Adrenal gland (tissue), 12 donors: ENCODE data around the gene ZBTB42. TPM values are rescaled to one million over a fixed set of nuclear protein-coding genes. Genes with fewer than 3 reads are reported as not detected.

ENCODE experiments used
- DNase-seq, 7 donors: peaks; one replicate each; pipeline ENCODE4 v3.0.0-alpha.2; 2019 to 2020
- H3K27ac ChIP-seq, 5 donors: fragments of 200-600 bp; sonication (generic) in 4 of 5; 1 replicate in 3 of 5; 2 replicates in 2 of 5; pipeline versions ENCODE4 v1.5.1 to v1.8.0; 2016 to 2020; ENCODE audit warnings: mild to moderate bottlenecking in 1 of 5
- H3K27me3 ChIP-seq: fragments of 200-600 bp; 2 replicates; pipeline ENCODE4 v1.8.0; 2021
- H3K36me3 ChIP-seq, 2 donors: fragments of 200-600 bp; replicated peaks in 1 of 2; 1 replicate in 1 of 2; 2 replicates in 1 of 2; pipeline versions ENCODE4 v1.5.1 to v1.8.0; 2018 to 2022
- H3K4me1 ChIP-seq, 2 donors: fragments of 200-600 bp; replicated peaks in 1 of 2; 1 replicate in 1 of 2; 2 replicates in 1 of 2; pipeline versions ENCODE4 v1.5.1 to v1.8.0; 2018 to 2021
- H3K4me3 ChIP-seq, 4 donors: fragments of 200-600 bp; sonication (generic) in 3 of 4; one replicate each; pipeline ENCODE4 v1.5.1; 2016 to 2018
- H3K9me3 ChIP-seq, 3 donors: fragments of 200-600 bp; sonication (generic) in 1 of 3; replicated peaks in 1 of 3; 1 replicate in 2 of 3; 2 replicates in 1 of 3; pipeline versions ENCODE4 v1.5.1 to v1.8.0; 2016 to 2021
- CTCF ChIP-seq, 6 experiments: fragments of 450-650 bp in 4 of 6; fragments of 200-600 bp in 2 of 6; sonication (generic) in 1 of 6; IDR thresholded peaks; 1 replicate in 5 of 6; 2 replicates in 1 of 6; pipeline versions ENCODE4 v1.5.1 to v1.8.0; 2016 to 2021; ENCODE audit warnings: antibody characterized with exemption in 6 of 6, mild to moderate bottlenecking in 2 of 6, moderate library complexity in 1 of 6
- POLR2A ChIP-seq, 2 donors: fragments of 450-650 bp; IDR thresholded peaks; one replicate each; pipeline ENCODE4 v1.6.1; 2017; ENCODE audit warnings: antibody characterized with exemption in 2 of 2, mild to moderate bottlenecking in 2 of 2, moderate library complexity in 1 of 2
- WGBS, 4 donors: extraction: QIAGEN DNeasy Blood & Tissue Kit in 2 of 4; methylation state at CpG; one replicate each; pipeline versions ENCODE4 v1.1.5 to v1.1.7; 2013 to 2017; 5-methylcytosine and 5-hydroxymethylcytosine counted together
- intact Hi-C, 2 donors: fragments of 100-400 bp; cut with DNase I; formaldehyde crosslinking; loops; one replicate each; pipeline versions ENCODE4 v1.14.1 to v1.15.0; 2022 to 2023
- polyA plus RNA-seq, 3 donors: library from polyadenylated mRNA; stranded (reverse); fragments of 200-250 nt in 2 of 3; fragments of 350-450 nt in 1 of 3; fragmentation: Illumina TruSeq in 1 of 3; extraction: RNeasy Lipid Tissue Mini Kit (QIAGEN cat#74804) in 1 of 3; gene quantifications; one replicate each; pipeline ENCODE4 v1.2.3, GENCODE V29; 2013 to 2014
- total RNA-seq, 9 donors: library from RNA; depleted of rRNA in 4 of 9; stranded (reverse); fragments of >200 nt in 4 of 9; fragments of 120-200 nt in 1 of 9; fragmentation: NEBNext Ultra II Directional in 1 of 9; extraction: Animal tissue kit (Norgen Biotek cat#: 25700) in 1 of 9; gene quantifications; one replicate each; pipeline versions ENCODE4 v1.1.0 to v1.2.4, GENCODE V29; 2013 to 2023
- donor health status: healthy with polysubstance abuse.
- donor health status: Bipolar disorder and iron deficiency.
- donor health status: DM: yes; HTN: yes; CAD: no.
- donor health status: DM: no; HTN: no; CAD: no.
- donor health status: DM: no; HTN: no; CAD: no.
- donor health status: DM: yes; HTN: yes; CAD: no.

The ZBTB42 gene
- total and polyA plus RNA-seq, 12 donors = 0.61 to 13.9 (median 5.4) TPM

DNA sequence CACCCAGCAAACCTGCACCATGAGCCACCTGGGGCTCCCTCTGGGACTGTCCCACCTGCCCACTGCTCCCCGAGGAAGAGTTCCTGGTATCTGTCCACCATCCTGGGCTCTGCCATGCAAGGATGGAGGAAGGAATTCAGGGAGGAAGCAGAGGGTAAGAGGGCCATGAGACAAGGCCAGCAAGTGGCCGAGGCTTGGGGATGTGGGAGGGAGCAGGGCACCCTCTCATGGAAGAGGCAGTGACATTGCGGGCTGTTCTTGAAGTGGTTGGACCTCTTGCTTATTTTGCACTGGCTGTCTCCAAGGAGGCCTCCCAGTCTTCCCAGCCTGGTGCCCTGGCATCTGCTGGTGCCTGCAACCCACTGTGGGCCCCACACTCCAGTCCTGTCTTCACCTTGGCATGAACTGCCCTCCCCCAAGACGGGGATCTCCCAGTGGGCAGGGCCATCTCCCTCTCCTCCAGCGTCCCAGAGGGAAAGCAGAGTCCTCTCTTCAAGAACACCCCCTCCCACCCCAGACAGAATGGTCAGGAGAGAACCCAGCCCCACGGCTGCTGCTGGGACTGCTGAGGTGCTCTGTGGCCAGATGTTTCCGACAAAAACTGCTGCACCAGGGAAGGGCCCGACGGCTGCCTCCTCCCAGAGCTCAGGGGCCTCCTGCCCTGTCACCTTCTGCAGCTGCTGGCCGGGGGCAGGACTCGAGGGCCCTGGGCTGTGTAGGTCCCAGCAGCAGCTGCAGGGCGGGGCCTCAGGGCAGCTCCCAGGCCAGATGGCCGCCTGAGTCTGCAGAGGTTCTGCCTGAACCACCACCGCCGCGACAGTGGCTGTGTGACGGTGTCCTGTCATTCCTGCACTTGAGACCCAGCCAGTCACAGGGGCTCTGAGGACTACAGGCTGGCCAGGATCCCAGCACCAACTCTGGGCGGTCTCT is 3.5 kb upstream of the ZBTB42 start:
- intact Hi-C loops = no loop called here
- H3K4me1 ChIP-seq = peaks cover 38 to 53% of the 10 kb centered on the region in 2 donors

DNA sequence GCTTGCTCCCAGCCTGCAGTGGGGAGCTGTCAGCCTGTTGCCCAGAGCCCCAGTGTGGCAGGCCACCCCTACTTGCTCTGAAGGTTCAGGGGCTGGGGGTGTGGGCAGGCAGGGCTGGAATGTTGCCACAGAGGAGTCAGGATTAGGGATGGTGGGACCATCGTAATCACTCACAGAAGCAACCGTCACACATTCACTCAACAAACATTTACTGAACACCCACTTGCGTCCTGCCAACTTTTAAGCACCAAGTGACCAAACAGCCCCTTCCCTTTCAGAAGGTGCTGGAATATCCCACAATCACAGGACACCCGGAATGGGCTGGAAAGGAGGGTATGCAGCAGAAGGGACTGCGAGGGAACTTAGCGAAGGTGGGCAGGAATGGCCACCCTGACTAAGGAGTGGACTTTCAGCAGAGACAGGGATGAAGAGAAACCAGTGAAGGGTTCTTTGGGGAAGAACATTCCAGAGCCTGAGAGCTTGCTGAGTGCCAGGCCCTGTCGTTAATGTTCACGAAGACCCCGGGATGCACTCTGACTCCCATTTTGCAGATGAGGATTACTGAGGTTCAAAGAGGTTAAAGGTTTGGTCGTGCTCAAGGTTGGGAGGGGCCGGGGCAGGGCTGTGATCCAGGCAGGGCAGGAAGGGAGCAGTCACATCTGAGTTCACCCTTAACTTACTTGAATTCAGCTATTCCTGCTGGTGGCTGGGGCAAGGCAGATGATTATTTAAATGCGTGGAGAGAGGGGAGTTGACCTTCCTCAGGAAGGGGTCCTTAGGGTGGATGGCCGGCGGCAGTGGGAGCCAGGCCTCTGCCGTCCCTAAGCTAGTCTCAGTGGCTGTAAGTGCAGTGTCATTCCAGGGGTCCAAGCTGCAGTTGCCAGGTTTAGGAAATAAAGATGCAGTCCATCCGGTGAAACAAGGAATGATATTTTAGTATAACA is 2.3 kb upstream of the ZBTB42 start:
- no peaks in the 10 kb centered on the region for H3K36me3 ChIP-seq
- intact Hi-C loops = no loop called here
- H3K27ac ChIP-seq = peak overlapping the region in 4 of 5 donors; percentile 80 to 97 (median 94)
- no peaks in the 10 kb centered on the region for H3K9me3 ChIP-seq
- H3K4me3 ChIP-seq = no peak overlapping the region
- DNase-seq = no peak
- 74 to 80% (median 77%) methylated on average over 15 to 16 of the region's 16 CpGs for WGBS, 4 donors
- no peak for TF ChIP-seq POLR2A (IDR thresholded peaks at IDR 0.05)
- no peak for TF ChIP-seq CTCF (IDR thresholded peaks at IDR 0.05)
- no peaks in the 10 kb centered on the region for H3K27me3 ChIP-seq
- H3K4me1 ChIP-seq = peaks cover 26 to 41% of the 10 kb centered on the region in 2 donors

More for the DNA sequence above, 3.5 kb upstream of the ZBTB42 start:
- DNase-seq = no peak
- Histone ChIP-seq H3K27me3 (no peaks in the 10 kb centered on the region), H3K4me3 (no peak overlapping the region), H3K27ac (peak overlapping the region in 2 of 5 donors; percentile 97), H3K9me3 (no peaks in the 10 kb centered on the region), H3K36me3 (no peaks in the 10 kb centered on the region)
- no peak for TF ChIP-seq POLR2A (IDR thresholded peaks at IDR 0.05)
- TF ChIP-seq CTCF (IDR thresholded peaks at IDR 0.05) = no peak
- WGBS, 4 donors = 30 to 75% (median 68%) methylated on average over 4 to 18 of the region's 18 CpGs

- no peak for TF ChIP-seq POLR2A (IDR thresholded peaks at IDR 0.05)
- TF ChIP-seq CTCF (IDR thresholded peaks at IDR 0.05) = peak in 1 of 6 experiments; percentile 6
- intact Hi-C loops = no loop called here
- peak overlapping the region in 1 of 4 donors; percentile 91 for H3K4me3 ChIP-seq
- H3K27ac ChIP-seq = peak overlapping the region; percentile 55 to 97 (median 91)
- DNase-seq = peak in 3 of 7 donors; percentile 58 to 67 (median 60)
- WGBS, 4 donors = 42 to 55% (median 45%) methylated on average over 20 to 21 of the region's 21 CpGs
- H3K4me1 ChIP-seq = peaks cover 17 to 33% of the 10 kb centered on the region in 2 donors
- H3K27me3 ChIP-seq = no peaks in the 10 kb centered on the region
- H3K36me3 ChIP-seq = no peaks in the 10 kb centered on the region
- no peaks in the 10 kb centered on the region for H3K9me3 ChIP-seq
Measured at GRCh38 chr14:104799244-104800014, 1.5 kb upstream of the ZBTB42 start.
